Measurements from ENCODE around the gene SLC35D2. TPM values are rescaled to one million over a fixed set of nuclear protein-coding genes. Genes with fewer than 3 reads are reported as not detected.
"Not testable (repeated sequence)": the region's sequence is repeated elsewhere in the genome, so short reads cannot be mapped to it uniquely, and the experiment has no call there.

The SLC35D2 gene
- total RNA-seq, 2 experiments from 2014 or later: 5.3 to 6.7 TPM

GRCh38 chr9:96331236-96331947 is 52.1 kb downstream of the SLC35D2 start:
- H3K36me3 Mint-ChIP-seq: no peaks in the 10 kb centered on the region
- ATAC-seq (no peak), DNase-seq (no peak)
- CTCF ChIA-PET: no interaction called here
- H3K4me3 Mint-ChIP-seq: no peak overlapping the region
- no peak overlapping the region for H3K27ac Mint-ChIP-seq
- H3K4me1 Mint-ChIP-seq: no peaks in the 10 kb centered on the region
- no peaks in the 10 kb centered on the region for H3K9me3 Mint-ChIP-seq (ENCODE audit: low read depth)
- no peaks in the 10 kb centered on the region for H3K27me3 Mint-ChIP-seq

GRCh38 chr9:96327694-96328352 is 55.7 kb downstream of the SLC35D2 start:
- Mint-ChIP-seq H3K36me3 (no peaks in the 10 kb centered on the region), H3K4me3 (no peak overlapping the region), H3K9me3 (ENCODE audit: low read depth) (no peaks in the 10 kb centered on the region), H3K27ac (no peak overlapping the region), H3K27me3 (no peaks in the 10 kb centered on the region), H3K4me1 (no peaks in the 10 kb centered on the region)
- CTCF ChIA-PET: interaction anchor here (0.6 to 2.5 kb wide), 22 partner anchors 9 to 355 kb away, joined by 3 to 17 read pairs (median 4); partner anchors contain the start of genes HSD17B3 and SLC35D2
- peak; percentile 71 for ATAC-seq
- peak; percentile 53 for DNase-seq

DNA sequence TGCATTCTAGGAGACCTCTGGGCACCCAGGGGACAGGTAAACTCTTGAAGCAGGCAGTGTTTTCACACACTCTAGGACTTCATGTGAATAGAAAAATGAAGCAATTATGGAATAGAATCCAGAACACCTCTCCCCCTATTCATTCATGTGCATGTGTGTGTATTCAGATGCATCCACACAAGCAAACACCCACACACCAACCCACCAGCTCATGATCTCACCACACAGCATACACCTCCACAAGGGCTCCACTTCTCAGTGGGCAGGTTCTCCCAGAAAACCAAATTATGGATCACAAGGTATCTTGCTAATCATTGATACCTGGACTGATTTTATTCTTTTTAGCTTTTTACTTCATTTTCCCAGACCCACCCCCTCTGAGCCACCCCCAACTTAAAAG is 60.3 kb downstream of the SLC35D2 start:
- H3K27ac Mint-ChIP-seq: no peak overlapping the region
- no peaks in the 10 kb centered on the region for H3K4me1 Mint-ChIP-seq
- H3K4me3 Mint-ChIP-seq: no peak overlapping the region
- no peaks in the 10 kb centered on the region for H3K9me3 Mint-ChIP-seq (ENCODE audit: low read depth)
- DNase-seq (no peak), ATAC-seq (no peak)
- no peaks in the 10 kb centered on the region for H3K36me3 Mint-ChIP-seq
- no peaks in the 10 kb centered on the region for H3K27me3 Mint-ChIP-seq
- CTCF ChIA-PET: interaction anchor here (0.6 kb wide), 1 partner anchor 1692 kb away, joined by 3 read pairs; no protein-coding TSS in a partner anchor

DNA sequence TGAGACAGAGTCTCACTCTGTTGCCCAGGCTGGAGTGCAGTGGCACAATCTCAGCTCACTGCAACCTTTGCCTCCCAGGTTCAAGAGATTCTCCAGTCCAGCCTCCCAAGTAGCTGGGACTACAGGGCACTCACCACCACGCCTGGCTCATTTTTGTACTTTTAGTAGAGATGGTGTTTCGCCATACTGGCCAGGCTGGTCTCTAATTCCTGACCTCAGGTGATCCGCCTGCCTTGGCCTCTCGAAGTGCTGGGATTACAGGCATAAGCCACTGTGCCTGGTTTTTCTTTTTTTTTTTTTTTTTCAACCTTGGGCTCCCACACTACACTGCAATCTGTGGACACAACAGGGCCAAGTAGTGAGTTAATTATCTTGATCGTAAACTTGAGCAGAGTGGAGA is 60.8 kb downstream of the SLC35D2 start:
- H3K4me1 Mint-ChIP-seq: not testable (repeated sequence)

GRCh38 chr9:96322210-96322609 is 61.3 kb downstream of the SLC35D2 start:
- ATAC-seq; H3K36me3 Mint-ChIP-seq; H3K4me3 Mint-ChIP-seq; H3K4me1 Mint-ChIP-seq; CTCF ChIA-PET; H3K27me3 Mint-ChIP-seq; DNase-seq; H3K27ac Mint-ChIP-seq; H3K9me3 Mint-ChIP-seq (ENCODE audit: low read depth): not testable (repeated sequence)

More for the DNA sequence above, 60.8 kb downstream of the SLC35D2 start:
- H3K9me3 Mint-ChIP-seq (ENCODE audit: low read depth); H3K36me3 Mint-ChIP-seq; H3K27me3 Mint-ChIP-seq; DNase-seq; H3K4me3 Mint-ChIP-seq; H3K27ac Mint-ChIP-seq; ATAC-seq: not testable (repeated sequence)
- CTCF ChIA-PET: interaction anchor here (0.6 kb wide), 1 partner anchor 1691 kb away, joined by 3 read pairs; no protein-coding TSS in a partner anchor

- H3K27me3 Mint-ChIP-seq: no peaks in the 10 kb centered on the region
- H3K4me3 Mint-ChIP-seq: no peak overlapping the region
- H3K4me1 Mint-ChIP-seq: no peaks in the 10 kb centered on the region
- ATAC-seq (no peak), DNase-seq (no peak)
- H3K27ac Mint-ChIP-seq: no peak overlapping the region
- CTCF ChIA-PET: no interaction called here
- no peaks in the 10 kb centered on the region for H3K9me3 Mint-ChIP-seq (ENCODE audit: low read depth)
- H3K36me3 Mint-ChIP-seq: no peaks in the 10 kb centered on the region
Observed at GRCh38 chr9:96321515-96321914, 62.0 kb downstream of the SLC35D2 start.

- H3K36me3 Mint-ChIP-seq: no peaks in the 10 kb centered on the region
- no peak overlapping the region for H3K4me3 Mint-ChIP-seq
- DNase-seq (no peak), ATAC-seq (no peak)
- no peaks in the 10 kb centered on the region for H3K27me3 Mint-ChIP-seq
- no peaks in the 10 kb centered on the region for H3K4me1 Mint-ChIP-seq
- H3K9me3 Mint-ChIP-seq (ENCODE audit: low read depth): no peaks in the 10 kb centered on the region
- H3K27ac Mint-ChIP-seq: no peak overlapping the region
- CTCF ChIA-PET: interaction anchor here (1.0 to 1.1 kb wide), 2 partner anchors 9 to 89 kb away, joined by 3 to 4 read pairs; no protein-coding TSS in a partner anchor
Observed at GRCh38 chr9:96320749-96321280, 62.7 kb downstream of the SLC35D2 start.

GRCh38 chr9:96318921-96319565 is 64.5 kb downstream of the SLC35D2 start:
- no peaks in the 10 kb centered on the region for H3K9me3 Mint-ChIP-seq (ENCODE audit: low read depth)
- H3K36me3 Mint-ChIP-seq: peaks cover 2% of the 10 kb centered on the region
- H3K4me1 Mint-ChIP-seq: no peaks in the 10 kb centered on the region
- no peak for DNase-seq
- no peak overlapping the region for H3K27ac Mint-ChIP-seq
- H3K4me3 Mint-ChIP-seq: no peak overlapping the region
- no peak for ATAC-seq
- no peaks in the 10 kb centered on the region for H3K27me3 Mint-ChIP-seq
- CTCF ChIA-PET: interaction anchor here (2.0 to 2.1 kb wide), 3 partner anchors 14 to 101 kb away, joined by 10 to 24 read pairs (median 11); no protein-coding TSS in a partner anchor

DNA sequence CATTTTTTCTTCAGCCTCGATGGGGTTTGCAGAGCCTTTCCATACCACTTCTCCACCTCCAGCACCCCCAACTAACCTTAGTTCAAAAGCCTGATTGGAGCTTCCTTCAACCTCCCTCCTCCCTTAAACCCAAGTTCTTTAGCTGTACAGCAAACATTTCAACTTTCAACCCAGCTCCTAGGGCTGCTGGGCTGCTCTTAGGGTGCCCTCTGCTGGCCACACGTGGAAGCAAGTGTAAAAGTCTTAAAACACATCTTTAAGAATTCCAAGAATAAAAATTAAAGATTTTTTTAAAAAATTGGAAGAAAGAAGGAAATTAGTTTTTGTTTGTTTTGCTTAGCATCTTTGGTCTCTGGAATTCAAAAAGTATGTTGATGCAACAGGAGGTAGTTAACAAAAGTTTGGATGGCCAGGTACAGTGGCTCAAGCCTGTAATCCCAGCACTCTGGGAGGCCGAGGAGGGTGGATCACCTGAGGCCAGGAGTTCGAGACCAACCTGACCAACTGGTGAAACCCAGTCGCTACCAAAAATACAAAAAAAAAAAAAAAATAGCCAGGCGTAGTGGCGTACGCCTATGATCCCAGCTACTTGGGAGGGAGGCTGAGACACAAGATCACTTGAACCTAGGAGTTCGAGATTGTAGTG is 66.1 kb downstream of the SLC35D2 start:
- no peaks in the 10 kb centered on the region for H3K4me1 Mint-ChIP-seq
- H3K9me3 Mint-ChIP-seq (ENCODE audit: low read depth): peaks cover 11% of the 10 kb centered on the region
- CTCF ChIA-PET: interaction anchor here (0.6 to 2.1 kb wide), 21 partner anchors 9 to 1637 kb away, joined by 3 to 24 read pairs (median 4); no protein-coding TSS in a partner anchor
- H3K27ac Mint-ChIP-seq: no peak overlapping the region
- no peak overlapping the region for H3K4me3 Mint-ChIP-seq
- H3K27me3 Mint-ChIP-seq: no peaks in the 10 kb centered on the region
- DNase-seq (peak; percentile 67), ATAC-seq (peak; percentile 66)
- H3K36me3 Mint-ChIP-seq: peaks cover 9% of the 10 kb centered on the region

DNA sequence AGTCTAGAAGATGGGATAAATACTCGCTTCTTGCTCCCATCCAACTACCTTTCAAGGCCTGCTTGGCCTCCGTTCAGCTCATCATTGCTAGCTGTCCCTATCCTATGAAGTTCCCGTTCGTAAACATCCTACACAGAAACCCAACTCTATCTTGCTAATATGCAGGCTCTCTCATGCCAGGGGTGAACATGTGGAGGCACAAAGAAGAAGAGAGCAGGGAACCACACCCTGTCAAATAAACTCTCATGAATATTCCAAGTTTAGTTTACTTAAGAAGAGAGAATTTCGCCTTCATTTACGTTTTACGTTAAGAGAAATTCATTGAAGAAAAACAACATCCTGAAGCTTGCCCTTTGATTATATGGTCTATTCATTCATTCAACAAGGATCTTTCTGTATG is 73.7 kb downstream of the SLC35D2 start:
- Mint-ChIP-seq H3K27ac (no peak overlapping the region), H3K4me1 (no peaks in the 10 kb centered on the region), H3K9me3 (ENCODE audit: low read depth) (peaks cover 19% of the 10 kb centered on the region), H3K27me3 (peaks cover 14% of the 10 kb centered on the region), H3K36me3 (peaks cover 12% of the 10 kb centered on the region), H3K4me3 (no peak overlapping the region)
- ATAC-seq (no peak), DNase-seq (no peak)
- CTCF ChIA-PET: interaction anchor here (1.0 to 3.1 kb wide), 3 partner anchors 8 to 78 kb away, joined by 3 to 11 read pairs (median 4); no protein-coding TSS in a partner anchor

- CTCF ChIA-PET: interaction anchor here (3.1 kb wide), 1 partner anchor 11 kb away, joined by 11 read pairs; no protein-coding TSS in a partner anchor
- ATAC-seq; H3K27ac Mint-ChIP-seq; H3K4me1 Mint-ChIP-seq; H3K36me3 Mint-ChIP-seq; DNase-seq; H3K4me3 Mint-ChIP-seq; H3K9me3 Mint-ChIP-seq (ENCODE audit: low read depth): not testable (repeated sequence)
- peaks cover 12% of the 10 kb centered on the region for H3K27me3 Mint-ChIP-seq
Observed at GRCh38 chr9:96306958-96307357, 76.6 kb downstream of the SLC35D2 start.

GRCh38 chr9:96305171-96305570 is 78.3 kb downstream of the SLC35D2 start:
- Mint-ChIP-seq H3K36me3 (no peaks in the 10 kb centered on the region), H3K4me1 (no peaks in the 10 kb centered on the region), H3K27me3 (peaks cover 9% of the 10 kb centered on the region), H3K4me3 (no peak overlapping the region), H3K27ac (no peak overlapping the region), H3K9me3 (ENCODE audit: low read depth) (no peaks in the 10 kb centered on the region)
- CTCF ChIA-PET: interaction anchor here (2.1 kb wide), 1 partner anchor 13 kb away, joined by 10 read pairs; no protein-coding TSS in a partner anchor
- no peak for DNase-seq
- ATAC-seq: no peak

GRCh38 chr9:96304230-96304629 is 79.3 kb downstream of the SLC35D2 start:
- H3K9me3 Mint-ChIP-seq (ENCODE audit: low read depth): no peaks in the 10 kb centered on the region
- no peaks in the 10 kb centered on the region for H3K36me3 Mint-ChIP-seq
- CTCF ChIA-PET: interaction anchor here (2.1 kb wide), 1 partner anchor 14 kb away, joined by 10 read pairs; no protein-coding TSS in a partner anchor

More at GRCh38 chr9:96304230-96304629, 79.3 kb downstream of the SLC35D2 start:
- H3K4me3 Mint-ChIP-seq: no peak overlapping the region
- H3K27ac Mint-ChIP-seq: no peak overlapping the region
- ATAC-seq (no peak), DNase-seq (no peak)
- H3K27me3 Mint-ChIP-seq: peaks cover 3% of the 10 kb centered on the region
- no peaks in the 10 kb centered on the region for H3K4me1 Mint-ChIP-seq

Measured in activated CD8-positive, alpha-beta memory T cell treated with anti-CD3 and anti-CD28 coated beads, Interleukin-2, amount 10 ng/mL, durations not matched to agents 7 days and 5 days (primary cell).